GM23338 (cell line): ENCODE data around the gene PARD3. TPM values are rescaled to one million over a fixed set of nuclear protein-coding genes. Genes with fewer than 3 reads are reported as not detected.

Experiments
- ATAC-seq: fragments of 200-7000 bp; cut with Tn5 transposase; 3 replicates; pipeline ENCODE4 v1.9.1; 2020
- DNase-seq: peaks from one replicate; pipeline ENCODE4 v3.0.0-alpha.2; 2015; ENCODE audit warnings: low spot score
- H2AFZ ChIP-seq: fragments of 200-600 bp; sonication (generic); 2 replicates; pipeline ENCODE4 v1.8.0; 2016; ENCODE audit warnings: antibody characterized with exemption, mild to moderate bottlenecking, moderate library complexity
- H3F3A ChIP-seq: fragments of 200-600 bp; sonication (generic); replicated peaks from 2 replicates; pipeline ENCODE4 v1.8.0; 2017; ENCODE audit warnings: antibody characterized with exemption, mixed run types, low read depth
- H3K27ac ChIP-seq: fragments of 200-600 bp; sonication (generic); 2 replicates; pipeline ENCODE4 v1.6.1; 2016; ENCODE audit warnings: low read depth
- H3K27me3 ChIP-seq: fragments of 200-600 bp; sonication (generic); 2 replicates; pipeline ENCODE4 v1.8.0; 2016; ENCODE audit warnings: mild to moderate bottlenecking, mixed run types, moderate library complexity; ENCODE audit not compliant: insufficient read depth
- H3K36me3 ChIP-seq: fragments of 200-600 bp; sonication (generic); 2 replicates; pipeline ENCODE4 v1.8.0; 2016; ENCODE audit warnings: mild to moderate bottlenecking; ENCODE audit not compliant: insufficient read depth
- H3K4me1 ChIP-seq: fragments of 200-600 bp; sonication (generic); 2 replicates; pipeline ENCODE4 v1.8.0; 2016; ENCODE audit warnings: mild to moderate bottlenecking, moderate library complexity; ENCODE audit not compliant: insufficient read depth
- H3K4me2 ChIP-seq: fragments of 200-600 bp; sonication (generic); 2 replicates; pipeline ENCODE4 v1.7.1; 2017; ENCODE audit warnings: mixed run types
- H3K4me3 ChIP-seq: fragments of 200-600 bp; sonication (generic); 2 replicates; pipeline ENCODE4 v1.6.1; 2016; ENCODE audit warnings: mixed run types
- H3K79me2 ChIP-seq: fragments of 200-600 bp; sonication (generic); replicated peaks from 2 replicates; pipeline ENCODE4 v1.8.0; 2017; ENCODE audit warnings: mild to moderate bottlenecking; ENCODE audit not compliant: insufficient read depth
- H3K9me2 ChIP-seq: fragments of 200-600 bp; sonication (generic); 2 replicates; pipeline ENCODE4 v1.8.0; 2017; ENCODE audit not compliant: insufficient read depth
- H4K20me1 ChIP-seq: fragments of 200-600 bp; sonication (generic); replicated peaks from 2 replicates; pipeline ENCODE4 v1.8.0; 2017; ENCODE audit warnings: mild to moderate bottlenecking; ENCODE audit not compliant: insufficient read depth
- H3K27ac Mint-ChIP-seq: 2 replicates; pipeline ENCODE4 v1.8.0; 2020; ENCODE audit warnings: inconsistent platforms, mild to moderate bottlenecking, moderate library complexity, mixed read lengths
- H3K27me3 Mint-ChIP-seq: 3 replicates; pipeline ENCODE4 v1.8.0; 2022; ENCODE audit warnings: low read depth, mild to moderate bottlenecking, moderate library complexity, mixed read lengths, inconsistent platforms; ENCODE audit not compliant: insufficient read depth, poor library complexity
- H3K36me3 Mint-ChIP-seq: 3 replicates; pipeline ENCODE4 v1.8.0; 2021; ENCODE audit warnings: low read depth, mild to moderate bottlenecking, inconsistent platforms, moderate library complexity, mixed read lengths
- H3K4me1 Mint-ChIP-seq: 3 replicates; pipeline ENCODE4 v1.8.0; 2020; ENCODE audit warnings: mild to moderate bottlenecking, inconsistent platforms, mixed read lengths
- H3K4me3 Mint-ChIP-seq: 3 replicates; pipeline ENCODE4 v1.8.0; 2021; ENCODE audit warnings: moderate library complexity, mild to moderate bottlenecking, inconsistent platforms, mixed read lengths
- H3K9me3 Mint-ChIP-seq: 3 replicates; pipeline ENCODE4 v1.8.0; 2020; ENCODE audit warnings: moderate library complexity, mild to moderate bottlenecking, inconsistent platforms, mixed read lengths
- CREB1 ChIP-seq: fragments of 250-450 bp; sonication (Bioruptor Pico); IDR thresholded peaks from 2 replicates; pipeline ENCODE4 v1.5.0; 2020; ENCODE audit warnings: low read depth, mild to moderate bottlenecking, moderate library complexity
- EZH2 ChIP-seq: fragments of 200-600 bp; sonication (generic); IDR thresholded peaks from one replicate; pipeline ENCODE4 v1.8.0; 2017; ENCODE audit warnings: antibody characterized with exemption, mild to moderate bottlenecking, low read depth; ENCODE audit not compliant: unreplicated experiment
- EZH2phosphoT487 ChIP-seq: fragments of 200-600 bp; sonication (generic); IDR thresholded peaks from one replicate; pipeline ENCODE4 v1.8.1; 2018; ENCODE audit warnings: antibody characterized with exemption; ENCODE audit not compliant: unreplicated experiment
- JUNB ChIP-seq: IDR thresholded peaks from one replicate; pipeline ENCODE4 v1.6.1; 2016; ENCODE audit warnings: antibody characterized with exemption; ENCODE audit not compliant: unreplicated experiment
- NANOG ChIP-seq: IDR thresholded peaks from 2 replicates; pipeline ENCODE4 v1.6.1; 2016; ENCODE audit warnings: antibody characterized with exemption, borderline replicate concordance
- POLR2AphosphoS5 ChIP-seq: IDR thresholded peaks from 2 replicates; pipeline ENCODE4 v1.6.1; 2016; ENCODE audit warnings: antibody characterized with exemption, low read depth
- STAT1 ChIP-seq: IDR thresholded peaks from one replicate; pipeline ENCODE4 v1.6.1; 2016; ENCODE audit warnings: antibody characterized with exemption; ENCODE audit not compliant: unreplicated experiment
- ZNF114 ChIP-seq: fragments of 250-450 bp; sonication (Bioruptor Pico); IDR thresholded peaks from 2 replicates; pipeline ENCODE4 v1.5.0; 2020; ENCODE audit warnings: mild to moderate bottlenecking, moderate library complexity
- ZNF331 ChIP-seq: fragments of 250-450 bp; sonication (Bioruptor Pico); IDR thresholded peaks from 2 replicates; pipeline ENCODE4 v1.5.0; 2020; ENCODE audit warnings: low read depth, mild to moderate bottlenecking, moderate library complexity
- polyA plus RNA-seq: library from polyadenylated mRNA; unstranded; fragments of >200 nt; fragmentation: Nextera tagmentation; extraction: Ambion mirVana; gene quantifications from 2 replicates; pipeline ENCODE4 v1.2.1, GENCODE V29; 2016
- total RNA-seq: library from RNA; depleted of rRNA; stranded (reverse); fragments of >200 nt; shearing (Covaris generic); gene quantifications from 2 replicates; pipeline ENCODE4 v1.2.3, GENCODE V29; 2014
- TF ChIP-seq, protein P1 (sequence below), 2 experiments: fragments of 200-600 bp in 1 of 2; sonication (generic) in 1 of 2; conservative IDR thresholded peaks; 2 replicates each; pipeline versions ENCODE4 v1.5.1 to v1.6.1; 2016 to 2017; ENCODE audit warnings: antibody characterized with exemption in 2 of 2, low read depth in 2 of 2, mild to moderate bottlenecking in 2 of 2, moderate library complexity in 1 of 2
- TF ChIP-seq, protein P2 (sequence below): IDR thresholded peaks from one replicate; pipeline ENCODE4 v1.6.1; 2018; ENCODE audit warnings: antibody characterized with exemption; ENCODE audit not compliant: unreplicated experiment

Gene PARD3
- total and polyA plus RNA-seq, 2 experiments from 2014 or later = 30.2 to 51.4 TPM

DNA sequence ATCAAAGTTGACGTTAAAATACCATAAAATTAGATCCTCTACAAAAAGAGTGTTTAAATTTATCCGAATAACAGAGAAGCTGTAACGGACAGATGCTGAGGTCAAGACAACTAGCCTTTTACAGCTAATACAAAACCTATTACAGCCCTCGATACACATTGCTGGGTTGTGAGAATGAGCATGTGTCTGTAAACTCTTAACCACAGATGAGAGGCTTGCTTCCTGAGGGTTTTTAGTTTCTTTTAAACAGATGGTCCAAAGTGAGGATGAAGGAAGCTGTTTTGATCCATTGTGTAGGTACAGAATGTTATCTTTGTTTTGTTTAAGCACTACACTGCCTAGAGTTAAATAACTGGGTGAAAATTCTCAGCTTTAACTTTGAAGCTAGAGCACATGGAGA, 578.2 kb downstream of the PARD3 start (continued):
- TF ChIP-seq, protein P1, sequence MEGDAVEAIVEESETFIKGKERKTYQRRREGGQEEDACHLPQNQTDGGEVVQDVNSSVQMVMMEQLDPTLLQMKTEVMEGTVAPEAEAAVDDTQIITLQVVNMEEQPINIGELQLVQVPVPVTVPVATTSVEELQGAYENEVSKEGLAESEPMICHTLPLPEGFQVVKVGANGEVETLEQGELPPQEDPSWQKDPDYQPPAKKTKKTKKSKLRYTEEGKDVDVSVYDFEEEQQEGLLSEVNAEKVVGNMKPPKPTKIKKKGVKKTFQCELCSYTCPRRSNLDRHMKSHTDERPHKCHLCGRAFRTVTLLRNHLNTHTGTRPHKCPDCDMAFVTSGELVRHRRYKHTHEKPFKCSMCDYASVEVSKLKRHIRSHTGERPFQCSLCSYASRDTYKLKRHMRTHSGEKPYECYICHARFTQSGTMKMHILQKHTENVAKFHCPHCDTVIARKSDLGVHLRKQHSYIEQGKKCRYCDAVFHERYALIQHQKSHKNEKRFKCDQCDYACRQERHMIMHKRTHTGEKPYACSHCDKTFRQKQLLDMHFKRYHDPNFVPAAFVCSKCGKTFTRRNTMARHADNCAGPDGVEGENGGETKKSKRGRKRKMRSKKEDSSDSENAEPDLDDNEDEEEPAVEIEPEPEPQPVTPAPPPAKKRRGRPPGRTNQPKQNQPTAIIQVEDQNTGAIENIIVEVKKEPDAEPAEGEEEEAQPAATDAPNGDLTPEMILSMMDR (conservative IDR thresholded peaks at IDR 0.05; ENCODE audit: low read depth in 2 of 2) = no peak
- TF ChIP-seq STAT1 (no peak), EZH2 (no peak), CREB1 (CRISPR knock-in tag) (no peak)

DNA sequence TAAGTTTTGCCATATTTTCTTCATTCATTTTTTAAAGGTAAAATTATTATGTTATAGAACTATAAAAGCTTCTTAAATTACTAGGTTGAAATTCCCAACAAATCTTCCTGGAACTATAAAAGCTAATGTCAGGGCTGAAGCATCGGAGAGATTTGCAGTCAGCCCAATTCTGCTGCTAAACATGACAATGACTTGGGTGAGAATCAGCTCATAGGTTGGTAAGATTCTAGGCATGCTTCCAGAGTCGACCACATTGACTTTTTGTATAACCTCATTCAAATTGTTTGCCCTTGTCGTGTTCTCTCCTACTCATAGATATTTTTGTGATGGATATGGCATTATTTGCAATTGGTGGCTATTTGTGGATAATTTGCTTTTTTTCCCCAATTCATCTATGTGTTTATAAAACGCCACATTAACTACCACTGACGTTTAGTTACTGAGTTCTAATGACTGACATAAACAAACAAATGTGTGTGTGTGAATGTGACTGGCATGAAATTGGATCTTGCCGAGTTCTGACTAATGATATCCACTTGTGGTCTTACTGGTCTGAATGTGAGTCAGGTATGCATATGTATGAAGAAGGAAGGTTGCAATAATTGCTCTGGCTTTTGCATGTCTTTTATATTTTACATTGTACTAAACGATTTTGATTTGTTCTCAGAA, 579.8 kb downstream of the PARD3 start:
- Mint-ChIP-seq H3K4me3 (no peak overlapping the region), H3K9me3 (no peaks in the 10 kb centered on the region), H3K27me3 (no peaks in the 10 kb centered on the region), H3K27ac (0 out of 2 replicates have a peak overlapping the region, but pooled peaks have one; percentile 10), H3K36me3 (no peaks in the 10 kb centered on the region), H3K4me1 (peaks cover 34% of the 10 kb centered on the region)
- Histone ChIP-seq H3K9me2 (no peaks in the 10 kb centered on the region), H3K4me3 (no peak overlapping the region), H4K20me1 (no peaks in the 10 kb centered on the region), H3K79me2 (no peaks in the 10 kb centered on the region), H3K4me1 (peaks cover 26% of the 10 kb centered on the region), H2AFZ (no peak overlapping the region), H3K27ac (no peak overlapping the region), H3F3A (no peaks in the 10 kb centered on the region), H3K36me3 (no peaks in the 10 kb centered on the region), H3K4me2 (no peak overlapping the region; the same call in 1 of the 2 replicates), H3K27me3 (no peaks in the 10 kb centered on the region)
- DNase-seq = peak; percentile 15
- peak; percentile 38; the same call in 2 of the 3 replicates for ATAC-seq
- TF ChIP-seq POLR2AphosphoS5 (no peak), JUNB (no peak), ZNF331 (CRISPR knock-in tag) (no peak), EZH2phosphoT487 (no peak), CREB1 (CRISPR knock-in tag) (no peak), NANOG (no peak), STAT1 (no peak), EZH2 (no peak), ZNF114 (CRISPR knock-in tag) (no peak)
- TF ChIP-seq, protein P1 (conservative IDR thresholded peaks at IDR 0.05; ENCODE audit: low read depth in 2 of 2) = no peak
- TF ChIP-seq, protein P2, sequence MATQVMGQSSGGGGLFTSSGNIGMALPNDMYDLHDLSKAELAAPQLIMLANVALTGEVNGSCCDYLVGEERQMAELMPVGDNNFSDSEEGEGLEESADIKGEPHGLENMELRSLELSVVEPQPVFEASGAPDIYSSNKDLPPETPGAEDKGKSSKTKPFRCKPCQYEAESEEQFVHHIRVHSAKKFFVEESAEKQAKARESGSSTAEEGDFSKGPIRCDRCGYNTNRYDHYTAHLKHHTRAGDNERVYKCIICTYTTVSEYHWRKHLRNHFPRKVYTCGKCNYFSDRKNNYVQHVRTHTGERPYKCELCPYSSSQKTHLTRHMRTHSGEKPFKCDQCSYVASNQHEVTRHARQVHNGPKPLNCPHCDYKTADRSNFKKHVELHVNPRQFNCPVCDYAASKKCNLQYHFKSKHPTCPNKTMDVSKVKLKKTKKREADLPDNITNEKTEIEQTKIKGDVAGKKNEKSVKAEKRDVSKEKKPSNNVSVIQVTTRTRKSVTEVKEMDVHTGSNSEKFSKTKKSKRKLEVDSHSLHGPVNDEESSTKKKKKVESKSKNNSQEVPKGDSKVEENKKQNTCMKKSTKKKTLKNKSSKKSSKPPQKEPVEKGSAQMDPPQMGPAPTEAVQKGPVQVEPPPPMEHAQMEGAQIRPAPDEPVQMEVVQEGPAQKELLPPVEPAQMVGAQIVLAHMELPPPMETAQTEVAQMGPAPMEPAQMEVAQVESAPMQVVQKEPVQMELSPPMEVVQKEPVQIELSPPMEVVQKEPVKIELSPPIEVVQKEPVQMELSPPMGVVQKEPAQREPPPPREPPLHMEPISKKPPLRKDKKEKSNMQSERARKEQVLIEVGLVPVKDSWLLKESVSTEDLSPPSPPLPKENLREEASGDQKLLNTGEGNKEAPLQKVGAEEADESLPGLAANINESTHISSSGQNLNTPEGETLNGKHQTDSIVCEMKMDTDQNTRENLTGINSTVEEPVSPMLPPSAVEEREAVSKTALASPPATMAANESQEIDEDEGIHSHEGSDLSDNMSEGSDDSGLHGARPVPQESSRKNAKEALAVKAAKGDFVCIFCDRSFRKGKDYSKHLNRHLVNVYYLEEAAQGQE = no peak
